Measurements from ENCODE around the gene ANK3. TPM values are rescaled to one million over a fixed set of nuclear protein-coding genes. Genes with fewer than 3 reads are reported as not detected.

The ANK3 gene
- total RNA-seq, 2 experiments from 2014 or later = 60.5 to 61.9 TPM

- Histone ChIP-seq H3K36me3 (ENCODE audit: insufficient read depth, low read length) (no peaks in the 10 kb centered on the region), H3K9me3 (ENCODE audit: control insufficient read depth in 1 of 2, insufficient read depth in 1 of 2, low read length in 2 of 2) (peaks cover 13 to 15% of the 10 kb centered on the region in 2 experiments), H3K4me1 (ENCODE audit: insufficient read depth, low read length) (no peaks in the 10 kb centered on the region), H3K27ac (ENCODE audit: low read depth in 1 of 2, low read length in 2 of 2) (no peak overlapping the region), H3K4me3 (ENCODE audit: low read length) (no peak overlapping the region), H3K27me3 (ENCODE audit: control insufficient read depth in 1 of 2, insufficient read depth in 2 of 2, low read length in 2 of 2) (no peaks in the 10 kb centered on the region)
- Mint-ChIP-seq H3K4me3 (no peak overlapping the region), H3K4me1 (ENCODE audit: low read depth) (no peaks in the 10 kb centered on the region), H3K36me3 (ENCODE audit: low read depth) (no peaks in the 10 kb centered on the region), H3K27me3 (no peaks in the 10 kb centered on the region), H3K9me3 (peaks cover 13% of the 10 kb centered on the region), H3K27ac (no peak overlapping the region)
- ATAC-seq (ENCODE audit: poor library complexity) = no peak
- intact Hi-C loops (cut with DNase I, micrococcal nuclease) = no loop called here
- ChIA-PET CTCF (no interaction called here), POLR2A (no interaction called here)
- DNase-seq = no peak
- TF ChIP-seq, protein P1, sequence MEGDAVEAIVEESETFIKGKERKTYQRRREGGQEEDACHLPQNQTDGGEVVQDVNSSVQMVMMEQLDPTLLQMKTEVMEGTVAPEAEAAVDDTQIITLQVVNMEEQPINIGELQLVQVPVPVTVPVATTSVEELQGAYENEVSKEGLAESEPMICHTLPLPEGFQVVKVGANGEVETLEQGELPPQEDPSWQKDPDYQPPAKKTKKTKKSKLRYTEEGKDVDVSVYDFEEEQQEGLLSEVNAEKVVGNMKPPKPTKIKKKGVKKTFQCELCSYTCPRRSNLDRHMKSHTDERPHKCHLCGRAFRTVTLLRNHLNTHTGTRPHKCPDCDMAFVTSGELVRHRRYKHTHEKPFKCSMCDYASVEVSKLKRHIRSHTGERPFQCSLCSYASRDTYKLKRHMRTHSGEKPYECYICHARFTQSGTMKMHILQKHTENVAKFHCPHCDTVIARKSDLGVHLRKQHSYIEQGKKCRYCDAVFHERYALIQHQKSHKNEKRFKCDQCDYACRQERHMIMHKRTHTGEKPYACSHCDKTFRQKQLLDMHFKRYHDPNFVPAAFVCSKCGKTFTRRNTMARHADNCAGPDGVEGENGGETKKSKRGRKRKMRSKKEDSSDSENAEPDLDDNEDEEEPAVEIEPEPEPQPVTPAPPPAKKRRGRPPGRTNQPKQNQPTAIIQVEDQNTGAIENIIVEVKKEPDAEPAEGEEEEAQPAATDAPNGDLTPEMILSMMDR (IDR thresholded peaks at IDR 0.05) = no peak
Measured at GRCh38 chr10:59976909-59977308, 412.8 kb downstream of the ANK3 start.
